IPS-NIHi11 (cell line): Measurements from ENCODE around the gene RACK1.

Experiments
- DNase-seq: peaks from one replicate; pipeline ENCODE4 v3.0.0; 2012; ENCODE audit warnings: mixed read lengths, low spot score

Gene RACK1

GRCh38 chr5:181233801-181234454 is 9.8 kb downstream of the RACK1 start:
- DNase-seq = peak; percentile 34

- DNase-seq = no peak
Measured at GRCh38 chr5:181233088-181233800, 10.5 kb downstream of the RACK1 start.

GRCh38 chr5:181232593-181232992 is 11.1 kb downstream of the RACK1 start:
- DNase-seq = no peak

DNA sequence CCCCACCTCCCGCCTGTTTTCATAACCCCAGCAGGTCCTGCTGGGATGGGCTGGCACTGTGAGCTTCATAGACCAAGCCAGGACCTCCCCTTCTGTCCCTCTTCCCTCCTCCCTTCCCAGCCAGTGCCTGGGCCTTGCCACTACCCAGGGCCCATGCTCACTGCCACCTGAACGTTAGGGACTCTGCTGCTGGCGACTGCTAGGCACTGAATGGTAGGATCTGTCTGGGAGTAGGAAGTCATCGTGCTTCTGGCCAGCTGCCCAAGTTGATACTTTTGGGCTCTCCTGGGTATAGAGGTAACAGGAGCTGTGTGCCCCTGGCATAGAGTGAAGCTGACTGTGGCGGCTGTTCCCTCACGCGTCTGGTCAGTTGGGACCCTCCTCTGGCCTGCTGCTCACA is 12.3 kb downstream of the RACK1 start:
- no peak for DNase-seq

DNA sequence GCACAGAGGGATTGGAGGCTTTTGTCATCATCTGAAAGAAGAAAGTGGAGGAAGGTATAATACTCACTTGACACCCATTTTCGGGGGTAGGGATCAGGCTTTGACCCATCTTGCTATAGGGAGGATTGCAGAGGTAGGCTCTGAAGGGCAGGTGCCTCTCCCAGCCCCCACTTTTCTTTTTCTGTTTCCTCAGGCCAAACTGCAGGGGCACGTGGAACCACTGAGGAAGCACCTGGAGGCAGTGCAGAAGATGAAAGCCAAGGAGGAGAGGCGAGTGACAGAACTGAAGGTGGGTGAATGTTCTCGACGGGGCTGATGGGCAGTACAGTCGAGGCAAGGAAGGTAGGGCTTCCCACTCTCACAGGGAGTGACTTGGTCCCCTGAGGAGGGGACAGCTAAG is 13.2 kb downstream of the RACK1 start:
- DNase-seq = no peak

GRCh38 chr5:181229996-181230395 is 13.7 kb downstream of the RACK1 start:
- DNase-seq = no peak

DNA sequence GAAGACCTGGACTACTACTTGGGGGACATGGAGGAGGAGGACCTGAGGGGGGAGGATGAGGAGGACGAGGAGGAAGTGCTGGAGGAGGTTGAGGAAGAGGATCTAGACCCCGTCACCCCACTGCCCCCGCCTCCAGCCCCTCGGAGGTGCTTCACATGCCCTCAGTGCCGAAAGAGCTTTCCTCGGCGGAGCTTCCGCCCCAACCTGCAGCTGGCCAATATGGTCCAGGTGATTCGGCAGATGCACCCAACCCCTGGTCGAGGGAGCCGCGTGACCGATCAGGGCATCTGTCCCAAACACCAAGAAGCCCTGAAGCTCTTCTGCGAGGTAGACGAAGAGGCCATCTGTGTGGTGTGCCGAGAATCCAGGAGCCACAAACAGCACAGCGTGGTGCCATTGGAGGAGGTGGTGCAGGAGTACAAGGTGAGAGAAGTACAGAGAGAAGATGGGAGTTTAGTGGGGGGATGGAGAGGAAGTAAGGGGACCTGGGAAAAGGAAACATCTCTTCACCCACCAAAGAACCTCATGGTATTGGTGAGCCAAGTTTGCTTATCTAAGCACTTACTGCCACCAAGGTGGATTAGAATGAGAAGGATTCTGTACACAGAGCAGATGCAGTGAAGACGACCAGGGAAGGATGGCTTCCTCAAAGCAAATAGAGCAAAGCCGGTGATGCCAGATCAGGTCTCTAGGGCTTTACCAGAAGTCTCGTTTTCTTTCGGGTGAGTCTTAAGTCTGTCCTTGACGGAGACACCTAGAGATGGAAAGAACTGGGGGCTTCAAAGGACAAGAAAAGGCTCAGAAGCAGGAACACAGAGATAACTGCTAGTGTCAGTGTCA is 19.1 kb downstream of the RACK1 start:
- no peak for DNase-seq

GRCh38 chr5:181223729-181224389 is 19.8 kb downstream of the RACK1 start:
- peak; percentile 80 for DNase-seq

- peak; percentile 81 for DNase-seq
Measured at GRCh38 chr5:181223058-181223728, 20.5 kb downstream of the RACK1 start, which contains the start of gene TRIM41. Gene TRIM41 (plus strand): TSS chr5:181223281. CDS start chr5:181224000, 719 bp downstream.

DNA sequence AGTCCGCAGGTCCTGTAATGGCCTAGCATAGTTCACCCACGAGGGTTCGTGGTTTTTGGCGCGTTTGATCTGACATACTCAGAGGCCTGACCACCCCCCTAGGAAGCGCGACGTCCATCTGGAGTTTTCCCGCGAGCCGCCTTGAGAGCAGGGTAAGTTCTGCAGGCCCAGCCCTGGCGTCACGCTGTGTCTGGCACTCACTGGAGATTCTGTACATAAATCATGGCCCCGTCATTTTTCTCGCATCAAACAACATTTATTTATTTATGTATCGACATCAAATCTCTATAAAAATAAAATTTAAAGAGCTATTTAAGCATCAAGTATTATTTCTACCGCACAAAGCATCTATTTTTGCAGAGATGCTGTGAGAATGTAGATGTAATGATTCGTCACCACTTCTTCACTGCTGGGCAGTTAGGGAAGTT is 21.1 kb downstream of the RACK1 start:
- DNase-seq = no peak

DNA sequence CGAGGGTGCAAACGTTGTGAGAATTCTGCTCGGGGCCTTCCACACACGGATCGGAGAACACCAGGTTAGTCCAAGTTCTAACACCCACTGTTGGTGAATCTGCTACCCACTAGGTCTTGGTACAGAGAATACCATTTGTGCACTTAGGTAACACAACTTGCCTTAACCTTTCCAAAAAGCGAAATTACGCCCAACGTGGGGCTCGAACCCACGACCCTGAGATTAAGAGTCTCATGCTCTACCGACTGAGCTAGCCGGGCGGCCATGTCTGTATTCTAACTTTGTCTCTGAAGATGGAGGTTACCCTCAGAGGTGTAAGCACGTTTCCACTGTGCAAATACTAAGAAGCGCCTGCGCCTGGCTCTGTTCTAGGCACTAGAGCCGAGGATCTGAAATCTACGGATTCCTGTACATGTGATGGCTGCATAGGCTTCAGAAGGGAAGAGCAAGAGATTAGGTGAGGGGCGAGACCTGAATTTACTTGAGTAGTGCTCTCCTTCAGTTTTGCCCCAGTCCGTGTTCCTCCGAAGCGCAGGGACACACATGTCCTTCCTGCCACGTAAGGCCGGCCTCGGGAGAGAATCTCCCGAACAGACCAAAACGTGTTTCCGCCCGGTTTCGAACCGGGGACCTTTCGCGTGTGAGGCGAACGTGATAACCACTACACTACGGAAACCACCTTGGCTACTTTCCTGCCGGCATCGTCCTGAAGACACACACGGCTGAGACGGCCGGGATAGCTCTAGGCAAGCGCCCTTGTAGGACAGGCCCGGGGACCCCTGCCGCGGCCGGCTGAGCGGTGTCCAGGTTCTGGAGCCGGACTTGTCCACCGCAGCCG is 21.7 kb downstream of the RACK1 start:
- no peak for DNase-seq

GRCh38 chr5:181221105-181221791 is 22.5 kb downstream of the RACK1 start:
- no peak for DNase-seq

GRCh38 chr5:181220178-181220515 is 23.6 kb downstream of the RACK1 start:
- no peak for DNase-seq

GRCh38 chr5:181219262-181220177 is 24.2 kb downstream of the RACK1 start:
- DNase-seq = no peak

- DNase-seq = no peak
Measured at GRCh38 chr5:181218795-181219124, 24.9 kb downstream of the RACK1 start.

- no peak for DNase-seq
Measured at GRCh38 chr5:181217803-181218062, 26.0 kb downstream of the RACK1 start.

GRCh38 chr5:181217111-181217802 is 26.4 kb downstream of the RACK1 start:
- peak; percentile 23 for DNase-seq

- DNase-seq = no peak
Measured at GRCh38 chr5:181215997-181216989, 27.4 kb downstream of the RACK1 start.
